ENCODE measurements around the gene PHOX2A. TPM values are rescaled to one million over a fixed set of nuclear protein-coding genes. Genes with fewer than 3 reads are reported as not detected.

Gene PHOX2A
- total and polyA plus RNA-seq, 2 of the 13 experiments (the other 11 are each of a cell fraction or from before 2014, with no cell fraction given): not detected

DNA sequence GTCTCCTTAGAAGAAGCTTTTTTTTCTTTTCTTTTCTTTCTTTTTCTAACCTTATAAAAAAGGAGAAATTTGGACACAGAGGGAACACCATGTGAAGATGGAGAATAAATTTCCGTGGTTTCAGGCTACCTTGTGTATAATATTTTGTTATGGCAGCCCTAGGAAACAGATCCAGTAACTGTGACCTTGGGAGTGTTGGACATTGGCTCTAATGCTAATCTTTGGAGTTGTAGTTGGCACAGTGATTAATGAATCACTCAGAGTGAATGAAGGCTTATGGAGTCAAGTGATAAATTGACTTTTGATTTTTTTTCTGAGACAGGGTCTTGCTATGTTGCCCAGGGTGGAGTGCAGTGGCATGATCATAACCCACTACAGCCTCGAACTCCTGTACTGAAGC, 15.5 kb upstream of the PHOX2A start:
- no peak for DNase-seq (ENCODE audit: low spot score)
- Histone ChIP-seq H3K4me2 (ENCODE audit: low read depth, low read length) (no peak overlapping the region), H3K27ac (ENCODE audit: extremely low read length, insufficient read depth, low read length) (no peak overlapping the region), H4K20me1 (ENCODE audit: insufficient read depth, low read length) (no peaks in the 10 kb centered on the region), H3K27me3 (ENCODE audit: control insufficient read depth in 1 of 2, insufficient read depth in 2 of 2, low read length in 2 of 2) (peaks cover 0 to 4% of the 10 kb centered on the region in 2 experiments; a peak in 1 of 5 replicates), H3K9me3 (ENCODE audit: low read length) (no peaks in the 10 kb centered on the region), H3K9ac (ENCODE audit: insufficient read depth, low read depth, low read length) (no peak overlapping the region), H2AFZ (ENCODE audit: low read length) (no peak overlapping the region), H3K79me2 (ENCODE audit: insufficient read depth, low read length) (no peaks in the 10 kb centered on the region), H3K4me3 (replicated peaks in 1 of 3; ENCODE audit: insufficient read depth in 1 of 3, low read depth in 2 of 3, low read length in 3 of 3) (no peak overlapping the region), H3K4me1 (ENCODE audit: insufficient read depth, low read length) (peaks cover 8% of the 10 kb centered on the region; the same call in 1 of the 2 replicates), H3K36me3 (replicated peaks in 1 of 2; ENCODE audit: control insufficient read depth in 1 of 2, insufficient read depth in 2 of 2, low read length in 2 of 2) (no peaks in the 10 kb centered on the region)
- intact Hi-C loops (cut with micrococcal nuclease; ENCODE audit: unreplicated experiment): no loop called here
- WGBS (ENCODE audit: low lambda C conversion rate): 0% methylated on average over 2 of the region's 2 CpGs
- no TSS peak for BruUV-seq (replicated peaks)
- ATAC-seq: no peak
- no peak for FAIRE-seq
- CTCF ChIA-PET (ENCODE audit: low intra/inter-chr PET ratio, low total read pairs): no interaction called here
- in situ Hi-C loops (cut with HindIII; ENCODE audit: extremely low pct_ligation_motif_present, low pct_unique_long_range_greater_than_20kb): no loop called here
- POLR2A ChIA-PET: no interaction called here
- TF ChIP-seq, protein P1, sequence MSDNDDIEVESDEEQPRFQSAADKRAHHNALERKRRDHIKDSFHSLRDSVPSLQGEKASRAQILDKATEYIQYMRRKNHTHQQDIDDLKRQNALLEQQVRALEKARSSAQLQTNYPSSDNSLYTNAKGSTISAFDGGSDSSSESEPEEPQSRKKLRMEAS (IDR thresholded peaks at IDR 0.05): no peak
- TF ChIP-seq ZNF121 (CRISPR knock-in tag; IDR thresholded peaks at IDR 0.05) (peak; percentile 70), ETV6 (CRISPR knock-in tag; conservative IDR thresholded peaks at IDR 0.05) (no peak)
- TF ChIP-seq, protein P2, sequence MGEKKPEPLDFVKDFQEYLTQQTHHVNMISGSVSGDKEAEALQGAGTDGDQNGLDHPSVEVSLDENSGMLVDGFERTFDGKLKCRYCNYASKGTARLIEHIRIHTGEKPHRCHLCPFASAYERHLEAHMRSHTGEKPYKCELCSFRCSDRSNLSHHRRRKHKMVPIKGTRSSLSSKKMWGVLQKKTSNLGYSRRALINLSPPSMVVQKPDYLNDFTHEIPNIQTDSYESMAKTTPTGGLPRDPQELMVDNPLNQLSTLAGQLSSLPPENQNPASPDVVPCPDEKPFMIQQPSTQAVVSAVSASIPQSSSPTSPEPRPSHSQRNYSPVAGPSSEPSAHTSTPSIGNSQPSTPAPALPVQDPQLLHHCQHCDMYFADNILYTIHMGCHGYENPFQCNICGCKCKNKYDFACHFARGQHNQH (CRISPR knock-in tag; IDR thresholded peaks at IDR 0.05): no peak

DNA sequence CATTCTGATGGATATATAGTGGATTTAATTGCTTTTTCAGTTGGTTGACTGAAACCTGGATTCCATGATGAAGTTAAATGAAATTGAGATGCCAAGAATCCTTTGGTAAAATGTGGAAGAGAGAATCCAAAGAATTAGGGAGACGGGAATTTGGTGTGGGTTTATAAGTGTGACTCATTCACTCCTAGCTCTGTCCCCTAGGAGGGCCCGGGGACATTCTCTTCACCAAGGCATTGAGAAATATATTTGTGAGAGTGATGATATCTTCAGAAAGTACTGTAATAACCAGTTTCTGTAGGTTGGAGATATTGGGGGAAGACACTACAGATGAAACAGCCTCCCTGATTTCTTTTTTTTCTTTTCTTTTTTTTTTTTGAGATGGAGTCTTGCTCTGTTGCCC, 13.6 kb upstream of the PHOX2A start:
- TF ChIP-seq NR2F1 (CRISPR knock-in tag; IDR thresholded peaks at IDR 0.05) (no peak), CBX1 (IDR thresholded peaks at IDR 0.05; ENCODE audit: low read depth) (no peak), ZNF629 (CRISPR knock-in tag; conservative IDR thresholded peaks at IDR 0.05) (no peak), MTF1 (CRISPR knock-in tag; IDR thresholded peaks at IDR 0.05) (no peak), TSC22D2 (CRISPR knock-in tag; IDR thresholded peaks at IDR 0.05; ENCODE audit: borderline replicate concordance) (no peak), TBP (CRISPR knock-in tag; IDR thresholded peaks at IDR 0.05) (no peak), JUNB (CRISPR knock-in tag; IDR thresholded peaks at IDR 0.05; ENCODE audit: borderline replicate concordance) (no peak), MXI1 (IDR thresholded peaks at IDR 0.05; ENCODE audit: borderline replicate concordance, low read depth, low read length) (no peak), ZNF543 (CRISPR knock-in tag; IDR thresholded peaks at IDR 0.05) (no peak), SSRP1 (CRISPR knock-in tag; IDR thresholded peaks at IDR 0.05) (no peak), ZFP36L1 (CRISPR knock-in tag; IDR thresholded peaks at IDR 0.05) (no peak), RAD51 (IDR thresholded peaks at IDR 0.05; ENCODE audit: borderline replicate concordance) (no peak)
- TF ChIP-seq, protein P3, sequence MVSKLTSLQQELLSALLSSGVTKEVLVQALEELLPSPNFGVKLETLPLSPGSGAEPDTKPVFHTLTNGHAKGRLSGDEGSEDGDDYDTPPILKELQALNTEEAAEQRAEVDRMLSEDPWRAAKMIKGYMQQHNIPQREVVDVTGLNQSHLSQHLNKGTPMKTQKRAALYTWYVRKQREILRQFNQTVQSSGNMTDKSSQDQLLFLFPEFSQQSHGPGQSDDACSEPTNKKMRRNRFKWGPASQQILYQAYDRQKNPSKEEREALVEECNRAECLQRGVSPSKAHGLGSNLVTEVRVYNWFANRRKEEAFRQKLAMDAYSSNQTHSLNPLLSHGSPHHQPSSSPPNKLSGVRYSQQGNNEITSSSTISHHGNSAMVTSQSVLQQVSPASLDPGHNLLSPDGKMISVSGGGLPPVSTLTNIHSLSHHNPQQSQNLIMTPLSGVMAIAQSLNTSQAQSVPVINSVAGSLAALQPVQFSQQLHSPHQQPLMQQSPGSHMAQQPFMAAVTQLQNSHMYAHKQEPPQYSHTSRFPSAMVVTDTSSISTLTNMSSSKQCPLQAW (CRISPR knock-in tag; IDR thresholded peaks at IDR 0.05): no peak
- TF ChIP-seq, protein P4, sequence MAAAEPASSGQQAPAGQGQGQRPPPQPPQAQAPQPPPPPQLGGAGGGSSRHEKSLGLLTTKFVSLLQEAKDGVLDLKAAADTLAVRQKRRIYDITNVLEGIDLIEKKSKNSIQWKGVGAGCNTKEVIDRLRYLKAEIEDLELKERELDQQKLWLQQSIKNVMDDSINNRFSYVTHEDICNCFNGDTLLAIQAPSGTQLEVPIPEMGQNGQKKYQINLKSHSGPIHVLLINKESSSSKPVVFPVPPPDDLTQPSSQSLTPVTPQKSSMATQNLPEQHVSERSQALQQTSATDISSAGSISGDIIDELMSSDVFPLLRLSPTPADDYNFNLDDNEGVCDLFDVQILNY (CRISPR knock-in tag; conservative IDR thresholded peaks at IDR 0.05): no peak
- peaks cover 8% of the 10 kb centered on the region; the same call in 1 of the 2 replicates for H3K4me1 ChIP-seq (ENCODE audit: insufficient read depth, low read length)
- DNase-seq (ENCODE audit: low spot score) (no peak), ATAC-seq (no peak), FAIRE-seq (no peak)
- H3K9me3 ChIP-seq (ENCODE audit: low read length): no peaks in the 10 kb centered on the region
- no peak overlapping the region for H3K27ac ChIP-seq (ENCODE audit: extremely low read length, insufficient read depth, low read length)
- in situ Hi-C loops (cut with HindIII; ENCODE audit: extremely low pct_ligation_motif_present, low pct_unique_long_range_greater_than_20kb) (no loop called here), intact Hi-C loops (cut with micrococcal nuclease; ENCODE audit: unreplicated experiment) (no loop called here)
- 62% methylated on average over 2 of the region's 2 CpGs for WGBS (ENCODE audit: low lambda C conversion rate)
- no peaks in the 10 kb centered on the region for H3K79me2 ChIP-seq (ENCODE audit: insufficient read depth, low read length)
- peaks cover 0 to 9% of the 10 kb centered on the region in 2 experiments; a peak in 1 of 5 replicates for H3K27me3 ChIP-seq (ENCODE audit: control insufficient read depth in 1 of 2, insufficient read depth in 2 of 2, low read length in 2 of 2)
- H4K20me1 ChIP-seq (ENCODE audit: insufficient read depth, low read length): no peaks in the 10 kb centered on the region
- H3K9ac ChIP-seq (ENCODE audit: insufficient read depth, low read depth, low read length): no peak overlapping the region
- H3K4me3 ChIP-seq (replicated peaks in 1 of 3; ENCODE audit: insufficient read depth in 1 of 3, low read depth in 2 of 3, low read length in 3 of 3): no peak overlapping the region
- H3K36me3 ChIP-seq (replicated peaks in 1 of 2; ENCODE audit: control insufficient read depth in 1 of 2, insufficient read depth in 2 of 2, low read length in 2 of 2): no peaks in the 10 kb centered on the region
- BruUV-seq (replicated peaks): no TSS peak
- ChIA-PET POLR2A (no interaction called here), CTCF (ENCODE audit: low intra/inter-chr PET ratio, low total read pairs) (no interaction called here)
- H2AFZ ChIP-seq (ENCODE audit: low read length): no peak overlapping the region
- no peak overlapping the region for H3K4me2 ChIP-seq (ENCODE audit: low read depth, low read length)
